Placental pericyte (primary cell): ENCODE data around the gene OR2AJ1. TPM values are rescaled to one million over a fixed set of nuclear protein-coding genes. Genes with fewer than 3 reads are reported as not detected.

ENCODE experiments used
- total RNA-seq: library from RNA; depleted of rRNA; stranded (reverse); fragments of >200 nt; gene quantifications from 2 replicates; pipeline ENCODE4 v1.2.3, GENCODE V29; 2012

OR2AJ1 gene
- total RNA-seq = not detected in 2 replicates

GRCh38 chr1:247924868-247925267 is at the start of gene OR2AJ1:
TSS of gene OR2AJ1 (plus strand) at chr1:247924889. CDS start at chr1:247933769, 8,880 bp downstream.

GRCh38 chr1:247895163-247895637 is 29.5 kb upstream of the OR2AJ1 start, which contains the start of gene OR2W3:
TSS of gene OR2W3 (plus strand) at chr1:247895587. CDS start at chr1:247895587, 0 bp downstream.

GRCh38 chr1:247919952-247920351 is 4.7 kb upstream of the OR2AJ1 start, which contains the start of gene OR2T8:
TSS of gene OR2T8 (plus strand) at chr1:247920252. CDS start at chr1:247921018, 766 bp downstream.

GRCh38 chr1:247948558-247948957 is 23.9 kb downstream of the OR2AJ1 start, which contains the start of gene OR2L8:
TSS of gene OR2L8 (plus strand) at chr1:247948858. CDS start at chr1:247948858, 0 bp downstream.

GRCh38 chr1:247964933-247965332 is 40.2 kb downstream of the OR2AJ1 start, which contains the start of gene OR2AK2:
TSS of gene OR2AK2 (plus strand) at chr1:247965233. CDS start at chr1:247965377, 144 bp downstream.

Other genes starting within 250 kb of the OR2AJ1 start
- gene OR13G1, start 245.2 kb upstream of the OR2AJ1 start, total RNA-seq = not detected in 2 replicates
- gene OR6F1, start 208.2 kb upstream of the OR2AJ1 start, total RNA-seq = not detected in 2 replicates
- not detected in 2 replicates for gene OR14K1, start 186.3 kb upstream of the OR2AJ1 start, total RNA-seq
- gene OR14A2, start 176.7 kb upstream of the OR2AJ1 start, total RNA-seq = not detected in 2 replicates
- gene OR1C1, start 164.3 kb upstream of the OR2AJ1 start, total RNA-seq = not detected in 2 replicates
- not detected in 2 replicates for gene OR14A16, start 100.8 kb upstream of the OR2AJ1 start, total RNA-seq
- not detected in 2 replicates for gene OR11L1, start 83.0 kb upstream of the OR2AJ1 start, total RNA-seq
- gene TRIM58, start 67.7 kb upstream of the OR2AJ1 start, total RNA-seq = 2.7 and 5.9 TPM in 2 replicates
- gene OR2W3, start 29.3 kb upstream of the OR2AJ1 start, total RNA-seq = 1.4 and 1.8 TPM in 2 replicates
- 0.22 TPM in 1 of 2 replicates, not detected in the other for gene OR2T8, start 4.6 kb upstream of the OR2AJ1 start, total RNA-seq
- 0.43 TPM in 1 of 2 replicates, not detected in the other for gene OR2L8, start 24.0 kb downstream of the OR2AJ1 start, total RNA-seq
- gene OR2AK2, start 40.3 kb downstream of the OR2AJ1 start, total RNA-seq = not detected in 2 replicates
- gene OR2L5, start 88.8 kb downstream of the OR2AJ1 start, total RNA-seq = not detected in 2 replicates
- gene OR2L2, start 105.2 kb downstream of the OR2AJ1 start, total RNA-seq = not detected in 2 replicates
- not detected in 2 replicates for gene OR2L3, start 121.9 kb downstream of the OR2AJ1 start, total RNA-seq
- not detected in 2 replicates for gene OR2L13, start 170.3 kb downstream of the OR2AJ1 start, total RNA-seq
- gene OR2M5, start 220.3 kb downstream of the OR2AJ1 start, total RNA-seq = not detected in 2 replicates
- not detected in 2 replicates for gene OR2M2, start 249.9 kb downstream of the OR2AJ1 start, total RNA-seq